H1 (cell line): ENCODE data around the gene GNG12. TPM values are rescaled to one million over a fixed set of nuclear protein-coding genes. Genes with fewer than 3 reads are reported as not detected.

Experiments
- CTCF ChIA-PET: fragments of 300-600 bp; sonication (Branson Sonifier 250); formaldehyde crosslinking; loops from one replicate; lab custom pipeline; 2021; ENCODE audit not compliant: partially characterized antibody; lab: Charles Lee
- POLR2A ChIA-PET: fragments of 300-600 bp; sonication (Branson Sonifier 250); formaldehyde crosslinking; loops from one replicate; lab custom pipeline; 2021; ENCODE audit warnings: inconsistent platforms; ENCODE audit not compliant: partially characterized antibody; lab: Charles Lee
- DNase-seq, 2 experiments: peaks; one replicate each; pipeline versions ENCODE4 v3.0.0 to v3.0.0-alpha.2; 2010 to 2022; ENCODE audit warnings: low spot score in 2 of 2, low read depth in 1 of 2, mixed read lengths in 1 of 2
- FAIRE-seq: peaks from 2 replicates; lab custom pipeline; 2011; peaks lifted over from hg19 to GRCh38; lab: Jason Lieb, UNC
- H2AFZ ChIP-seq: 2 replicates; pipeline ENCODE4 v1.8.1; 2012; ENCODE audit warnings: low read length, inconsistent platforms
- H2AK5ac ChIP-seq: 2 replicates; pipeline ENCODE4 v1.6.1; 2013; ENCODE audit warnings: low read depth, low read length
- H2BK120ac ChIP-seq: replicated peaks from 2 replicates; pipeline ENCODE3; 2013; ENCODE audit warnings: low read depth, low read length, inconsistent platforms
- H2BK12ac ChIP-seq: 2 replicates; pipeline ENCODE4 v1.6.1; 2013; ENCODE audit warnings: low read depth, low read length
- H2BK15ac ChIP-seq: 2 replicates; pipeline ENCODE4 v1.6.1; 2013; ENCODE audit warnings: low read length
- H2BK20ac ChIP-seq: 2 replicates; pipeline ENCODE4 v1.6.1; 2013; ENCODE audit warnings: low read length
- H2BK5ac ChIP-seq: 2 replicates; pipeline ENCODE4 v1.6.1; 2013; ENCODE audit warnings: low read depth, low read length
- H3K14ac ChIP-seq: 2 replicates; pipeline ENCODE4 v1.6.1; 2013; ENCODE audit warnings: inconsistent platforms; ENCODE audit not compliant: insufficient read length
- H3K18ac ChIP-seq: 2 replicates; pipeline ENCODE4 v1.6.1; 2013; ENCODE audit warnings: low read length; ENCODE audit errors: extremely low read depth
- H3K23ac ChIP-seq: 2 replicates; pipeline ENCODE4 v1.6.1; 2013; ENCODE audit warnings: inconsistent platforms; ENCODE audit not compliant: insufficient read length
- H3K23me2 ChIP-seq: 2 replicates; pipeline ENCODE4 v1.6.1; 2013; ENCODE audit warnings: low read depth, low read length
- H3K27ac ChIP-seq: 2 replicates; pipeline ENCODE4 v1.6.1; 2011; ENCODE audit warnings: low read depth, low read length, inconsistent platforms
- H3K27me3 ChIP-seq, 4 experiments: replicated peaks in 1 of 4; 1 replicate in 1 of 4; 2 replicates in 3 of 4; pipeline versions ENCODE4 v1.6.1 to v1.8.1; 2011 to 2013; ENCODE audit warnings: low read length in 3 of 4, mild to moderate bottlenecking in 3 of 4, inconsistent platforms in 2 of 4, mixed read lengths in 2 of 4, moderate library complexity in 1 of 4; ENCODE audit not compliant: control insufficient read depth in 3 of 4, insufficient read depth in 3 of 4; ENCODE audit errors: extremely low read depth in 1 of 4
- H3K36me3 ChIP-seq, 4 experiments: 2 replicates each; pipeline versions ENCODE4 v1.6.1 to v1.8.1; 2011 to 2013; ENCODE audit warnings: mild to moderate bottlenecking in 4 of 4, low read length in 3 of 4, moderate library complexity in 2 of 4, control low read depth in 1 of 4, inconsistent platforms in 1 of 4; ENCODE audit not compliant: insufficient read depth in 4 of 4, control insufficient read depth in 2 of 4
- H3K4ac ChIP-seq: replicated peaks from 2 replicates; pipeline ENCODE3; 2013; ENCODE audit warnings: low read length, low read depth, mixed read lengths, inconsistent platforms; ENCODE audit not compliant: insufficient read length
- H3K4me1 ChIP-seq, 4 experiments: replicated peaks in 1 of 4; 1 replicate in 1 of 4; 2 replicates in 3 of 4; pipeline versions ENCODE4 v1.6.1 to v1.8.1; 2011 to 2013; ENCODE audit warnings: low read length in 3 of 4, inconsistent platforms in 2 of 4, mixed read lengths in 1 of 4; ENCODE audit not compliant: insufficient read depth in 4 of 4, control insufficient read depth in 3 of 4
- H3K4me2 ChIP-seq, 2 experiments: 2 replicates each; pipeline versions ENCODE4 v1.6.1 to v1.8.1; 2011 to 2013; ENCODE audit warnings: low read depth in 2 of 2, low read length in 2 of 2, control low read depth in 1 of 2, inconsistent platforms in 1 of 2, mild to moderate bottlenecking in 1 of 2; ENCODE audit not compliant: insufficient read depth in 1 of 2
- H3K4me3 ChIP-seq, 4 experiments: fragments of 200-600, 300-600 bp in 1 of 4; sonication (generic), shearing (Covaris generic), sonication (Bioruptor Twin) in 1 of 4; 2 replicates each; pipeline versions ENCODE4 v1.5.1 to v1.8.1; 2011 to 2016; ENCODE audit warnings: low read length in 4 of 4, low read depth in 3 of 4, control low read depth in 2 of 4, inconsistent platforms in 2 of 4, mild to moderate bottlenecking in 2 of 4, mixed read lengths in 1 of 4, moderate library complexity in 1 of 4; ENCODE audit not compliant: insufficient read depth in 2 of 4; ENCODE audit errors: extremely low read depth in 1 of 4
- H3K56ac ChIP-seq: replicated peaks from 2 replicates; pipeline ENCODE3; 2013; ENCODE audit warnings: low read depth, mild to moderate bottlenecking, mixed read lengths, low read length, inconsistent platforms; ENCODE audit not compliant: insufficient read length
- H3K79me1 ChIP-seq: 2 replicates; pipeline ENCODE4 v1.6.1; 2013; ENCODE audit warnings: low read depth, low read length, control low read depth
- H3K79me2 ChIP-seq, 2 experiments: 2 replicates each; pipeline versions ENCODE4 v1.6.1 to v1.8.1; 2012 to 2013; ENCODE audit warnings: low read length in 2 of 2, mild to moderate bottlenecking in 2 of 2, inconsistent platforms in 1 of 2; ENCODE audit not compliant: insufficient read depth in 2 of 2, control insufficient read depth in 1 of 2
- H3K9ac ChIP-seq, 4 experiments: replicated peaks in 1 of 4; 1 replicate in 1 of 4; 2 replicates in 3 of 4; pipeline versions ENCODE4 v1.6.1 to v1.8.1; 2011 to 2013; ENCODE audit warnings: low read depth in 3 of 4, low read length in 3 of 4, control low read depth in 2 of 4, mild to moderate bottlenecking in 2 of 4, moderate library complexity in 2 of 4, inconsistent platforms in 1 of 4; ENCODE audit errors: extremely low read depth in 1 of 4
- H3K9me3 ChIP-seq, 2 experiments: 2 replicates each; pipeline versions ENCODE4 v1.6.1 to v1.8.1; 2012 to 2013; ENCODE audit warnings: mild to moderate bottlenecking in 2 of 2, moderate library complexity in 2 of 2, control low read depth in 1 of 2, inconsistent platforms in 1 of 2, low read depth in 1 of 2, low read length in 1 of 2, mixed read lengths in 1 of 2; ENCODE audit not compliant: insufficient read depth in 2 of 2
- H4K20me1 ChIP-seq, 2 experiments: replicated peaks in 1 of 2; 2 replicates each; pipeline versions ENCODE3 to v1.8.1; 2011 to 2013; ENCODE audit warnings: inconsistent platforms in 2 of 2, low read length in 2 of 2, mild to moderate bottlenecking in 1 of 2; ENCODE audit not compliant: insufficient read depth in 2 of 2, control insufficient read depth in 1 of 2
- H4K5ac ChIP-seq: 2 replicates; pipeline ENCODE4 v1.6.1; 2013; ENCODE audit warnings: low read length, low read depth, mixed read lengths, inconsistent platforms; ENCODE audit not compliant: insufficient read length
- H4K8ac ChIP-seq: 2 replicates; pipeline ENCODE4 v1.8.0; 2013; ENCODE audit warnings: mild to moderate bottlenecking, moderate library complexity, low read length, inconsistent platforms; ENCODE audit not compliant: insufficient read depth; ENCODE audit errors: extremely low read depth
- H4K91ac ChIP-seq: replicated peaks from 2 replicates; pipeline ENCODE3; 2013; ENCODE audit warnings: low read length, mixed read lengths, inconsistent platforms; ENCODE audit not compliant: insufficient read length
- ATF3 ChIP-seq: IDR thresholded peaks from 2 replicates; pipeline ENCODE4 v1.6.1; 2011; ENCODE audit warnings: low read depth, mild to moderate bottlenecking, low read length; ENCODE audit not compliant: insufficient read depth
- BACH1 ChIP-seq: IDR thresholded peaks from 2 replicates; pipeline ENCODE4 v1.6.1; 2012; ENCODE audit warnings: low read length, improper control_type of control experiment
- CHD1 ChIP-seq: IDR thresholded peaks from 2 replicates; pipeline ENCODE4 v1.6.1; 2012; ENCODE audit warnings: low read depth, low read length, improper control_type of control experiment
- EP300 ChIP-seq, 2 experiments: IDR thresholded peaks; 1 replicate in 1 of 2; 2 replicates in 1 of 2; pipeline ENCODE4 v1.6.1; 2011 to 2012; ENCODE audit warnings: low read depth in 2 of 2, low read length in 2 of 2, mild to moderate bottlenecking in 2 of 2, borderline replicate concordance in 1 of 2, inconsistent platforms in 1 of 2, moderate library complexity in 1 of 2
- MAFK ChIP-seq: IDR thresholded peaks from 2 replicates; pipeline ENCODE4 v1.6.1; 2012; ENCODE audit warnings: low read depth, mild to moderate bottlenecking, improper control_type of control experiment, low read length
- NRF1 ChIP-seq: IDR thresholded peaks from 2 replicates; pipeline ENCODE4 v1.6.1; 2011; ENCODE audit warnings: mild to moderate bottlenecking, low read depth, low read length, improper control_type of control experiment
- RXRA ChIP-seq: IDR thresholded peaks from 2 replicates; pipeline ENCODE4 v1.6.1; 2011; ENCODE audit warnings: low read depth, mild to moderate bottlenecking, low read length, moderate library complexity; ENCODE audit not compliant: insufficient read depth
- SIRT6 ChIP-seq: IDR thresholded peaks from one replicate; pipeline ENCODE4 v1.7.1; 2012; ENCODE audit warnings: low read length, inconsistent platforms
- WGBS, 2 experiments: shearing (Covaris generic) in 1 of 2; methylation state at CpG; one replicate each; pipeline versions ENCODE4 v1.1.6 to v1.1.7; 2013 to 2015; ENCODE audit warnings: low lambda C conversion rate in 2 of 2, mixed read lengths in 2 of 2, inconsistent platforms in 1 of 2, low coverage in 1 of 2, missing lambda C conversion rate in 1 of 2; ENCODE audit not compliant: insufficient replicate concordance in 2 of 2, insufficient coverage in 1 of 2, insufficient read length in 1 of 2; ENCODE audit errors: extremely low coverage in 1 of 2, missing lambda C conversion rate in 1 of 2; 5-methylcytosine and 5-hydroxymethylcytosine counted together
- polyA plus RNA-seq, 7 experiments: library from polyadenylated mRNA; depleted of rRNA in 3 of 7; stranded (reverse) in 5 of 7; unstranded in 2 of 7; fragments of >200 nt in 5 of 7; fragments of 200-250 nt in 2 of 7; gene quantifications; 1 replicate in 5 of 7; 2 replicates in 1 of 7; 4 replicates in 1 of 7; pipeline versions ENCODE4 v1.2.1 to v1.2.3, GENCODE V29; 2011 to 2013; ENCODE audit warnings: missing spikeins in 2 of 7, mixed read lengths in 2 of 7
- total RNA-seq: library from RNA; stranded (reverse); fragmentation: NEBNext Ultra II Directional; extraction: Animal tissue kit (Norgen Biotek cat#: 25700); gene quantifications from 2 replicates; pipeline ENCODE4 v1.2.1, GENCODE V29; 2021
- TF ChIP-seq, protein P1 (sequence below): IDR thresholded peaks from 2 replicates; pipeline ENCODE4 v1.6.1; 2012; ENCODE audit warnings: low read length, inconsistent platforms

Gene GNG12
- total and polyA plus RNA-seq, 2 of the 8 experiments (the other 6 are each of a cell fraction or from before 2014, with no cell fraction given): 11.4 to 35.8 TPM

DNA sequence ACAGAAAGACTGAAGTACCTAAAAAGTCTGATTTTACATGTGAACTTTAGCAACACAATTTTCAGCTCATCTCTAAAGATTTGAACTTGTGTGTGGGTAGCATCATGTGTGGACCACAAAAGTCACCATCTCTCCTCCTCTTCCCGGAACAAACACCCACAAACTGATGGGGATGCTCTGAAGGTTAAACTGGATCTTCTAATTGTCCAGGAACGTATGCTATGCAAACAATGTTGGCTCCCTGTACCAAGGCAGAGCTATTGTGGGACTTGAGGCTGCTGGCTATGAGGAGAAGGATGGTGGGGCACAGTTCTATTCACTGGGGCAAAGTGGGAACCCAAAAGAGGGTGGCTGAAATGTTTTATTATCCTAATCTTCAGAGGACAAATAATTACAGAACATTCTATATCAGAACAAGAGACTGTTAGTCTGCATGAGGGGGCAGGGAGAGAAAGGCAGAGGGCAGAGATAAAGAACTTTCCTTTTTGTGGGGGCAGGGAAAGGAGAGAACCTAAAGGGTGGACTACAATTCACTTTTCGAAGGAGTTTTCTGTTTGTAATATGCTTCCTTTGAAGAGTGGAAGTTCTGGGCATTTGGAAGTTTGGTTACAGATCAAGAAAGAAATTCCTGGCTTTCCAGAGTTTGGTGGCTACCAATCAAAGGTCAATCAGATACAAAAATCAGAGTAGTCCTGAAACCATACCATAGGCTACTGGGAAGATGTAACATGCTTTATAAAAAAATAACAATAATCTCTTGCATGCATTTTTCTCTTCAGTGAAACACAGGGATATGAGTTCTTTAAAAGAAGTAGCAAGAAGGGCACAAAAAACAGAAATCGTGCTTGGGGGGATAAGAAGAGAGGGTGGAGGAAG, 85.4 kb downstream of the GNG12 start:
- DNase-seq: no peak
- Histone ChIP-seq H2BK5ac (no peak overlapping the region), H3K4ac (no peak overlapping the region), H2BK15ac (no peak overlapping the region), H4K91ac (no peak overlapping the region), H3K9me3 (no peaks in the 10 kb centered on the region), H2AFZ (no peak overlapping the region), H3K4me1 (peaks cover 8 to 38% (median 32%) of the 10 kb centered on the region in 4 experiments; a peak in 6 of 7 replicates), H3K79me1 (no peaks in the 10 kb centered on the region), H3K4me2 (peak overlapping the region; percentile 52 to 64; a peak in 3 of 4 replicates), H3K23me2 (no peaks in the 10 kb centered on the region), H2BK20ac (no peak overlapping the region), H3K14ac (no peak overlapping the region), H3K56ac (no peak overlapping the region), H3K18ac (no peak overlapping the region; the same call in 1 of the 2 replicates), H2BK120ac (no peak overlapping the region), H2BK12ac (no peak overlapping the region), H3K27ac (no peak overlapping the region), H3K9ac (no peak overlapping the region), H4K20me1 (no peaks in the 10 kb centered on the region), H3K23ac (no peak overlapping the region), H3K4me3 (peak overlapping the region in 1 of 4 experiments; percentile 44; a peak in 1 of 8 replicates), H3K79me2 (no peaks in the 10 kb centered on the region), H4K5ac (no peak overlapping the region), H3K27me3 (no peaks in the 10 kb centered on the region), H2AK5ac (no peak overlapping the region), H4K8ac (no peak overlapping the region), H3K36me3 (no peaks in the 10 kb centered on the region)
- CTCF ChIA-PET: interaction anchor here (1.4 to 8.2 kb wide), 4 partner anchors 11 to 187 kb away, joined by 3 to 54 read pairs (median 10); no protein-coding TSS in a partner anchor
- TF ChIP-seq RXRA: no peak
- TF ChIP-seq BACH1: no peak
- TF ChIP-seq EP300 (IDR thresholded peaks at IDR 0.05; ENCODE audit: borderline replicate concordance in 1 of 2, low read depth in 2 of 2, low read length in 2 of 2): no peak
- no peak for TF ChIP-seq SIRT6
- no peak for TF ChIP-seq MAFK
- TF ChIP-seq ATF3: no peak
- TF ChIP-seq, protein P1, sequence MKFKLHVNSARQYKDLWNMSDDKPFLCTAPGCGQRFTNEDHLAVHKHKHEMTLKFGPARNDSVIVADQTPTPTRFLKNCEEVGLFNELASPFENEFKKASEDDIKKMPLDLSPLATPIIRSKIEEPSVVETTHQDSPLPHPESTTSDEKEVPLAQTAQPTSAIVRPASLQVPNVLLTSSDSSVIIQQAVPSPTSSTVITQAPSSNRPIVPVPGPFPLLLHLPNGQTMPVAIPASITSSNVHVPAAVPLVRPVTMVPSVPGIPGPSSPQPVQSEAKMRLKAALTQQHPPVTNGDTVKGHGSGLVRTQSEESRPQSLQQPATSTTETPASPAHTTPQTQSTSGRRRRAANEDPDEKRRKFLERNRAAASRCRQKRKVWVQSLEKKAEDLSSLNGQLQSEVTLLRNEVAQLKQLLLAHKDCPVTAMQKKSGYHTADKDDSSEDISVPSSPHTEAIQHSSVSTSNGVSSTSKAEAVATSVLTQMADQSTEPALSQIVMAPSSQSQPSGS: no peak
- TF ChIP-seq CHD1: no peak
- TF ChIP-seq NRF1: no peak
- no peak for FAIRE-seq
- POLR2A ChIA-PET: interaction anchor here (1.4 kb wide), 1 partner anchor 17 kb away, joined by 3 read pairs; no protein-coding TSS in a partner anchor
- WGBS, 2 experiments: 69% methylated on average over 4 of the region's 4 CpGs; no CpG with 5 or more reads in 1 of the 2 experiments
